Measurements from ENCODE around the gene MTG1. TPM values are rescaled to one million over a fixed set of nuclear protein-coding genes. Genes with fewer than 3 reads are reported as not detected.

MTG1 gene
- total and polyA plus RNA-seq, 10 of the 15 experiments (the other 5 are each of a cell fraction or from before 2014, with no cell fraction given): 6.2 to 104 (median 62.5) TPM

DNA sequence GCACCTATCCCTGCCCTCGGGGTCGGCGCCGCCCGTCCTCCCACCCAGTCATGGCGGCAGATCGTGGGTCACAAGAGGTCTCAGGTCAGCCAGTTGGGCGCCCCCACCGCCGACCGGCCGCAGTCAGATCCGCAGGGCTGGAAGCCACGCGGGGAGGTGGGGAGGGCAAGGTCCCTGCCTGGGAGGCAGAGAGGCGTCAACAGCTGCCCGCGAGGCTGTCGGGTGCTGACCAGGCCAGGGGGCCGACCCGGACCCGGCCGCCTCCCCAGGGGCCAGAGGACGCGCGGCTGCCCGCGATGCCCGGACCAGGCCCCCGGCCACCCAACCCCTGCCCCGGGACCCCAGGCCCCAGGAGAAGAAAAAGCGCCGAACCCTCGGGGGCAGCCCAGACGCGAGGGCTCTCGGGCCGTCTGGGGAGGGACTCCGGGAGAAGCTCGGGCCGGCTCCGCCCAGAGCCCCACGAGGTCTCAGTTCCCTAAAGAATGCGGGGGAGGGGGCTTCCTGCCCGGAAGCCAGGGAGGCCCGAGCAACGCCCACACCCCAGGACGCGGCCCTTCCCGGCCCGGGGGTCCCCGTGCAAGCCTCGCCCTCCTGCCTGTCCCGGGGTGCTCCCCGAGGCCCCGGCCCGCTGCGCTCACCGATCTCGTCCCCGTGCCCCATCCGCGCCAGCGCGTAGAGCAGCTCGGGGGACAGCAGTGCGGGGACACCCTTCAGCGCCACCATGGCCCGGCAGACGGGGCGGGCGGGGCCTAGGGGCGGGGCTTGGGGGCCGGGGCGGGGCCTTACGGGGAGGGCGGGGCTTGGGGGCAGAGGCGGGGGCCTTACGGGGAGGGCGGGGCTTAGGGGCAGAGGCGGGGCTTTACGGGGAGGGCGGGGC lies 36.4 kb upstream of the MTG1 start, which contains the start of gene FUOM (continued):
- no peak; the same call in 1 of the 2 replicates for TF ChIP-seq SMARCA5 (IDR thresholded peaks at IDR 0.05)
- no peak for TF ChIP-seq FOXK2 (IDR thresholded peaks at IDR 0.05)
- TF ChIP-seq HSF1 (IDR thresholded peaks at IDR 0.05; ENCODE audit: low read depth, low read length): no peak
- TF ChIP-seq, protein P1, sequence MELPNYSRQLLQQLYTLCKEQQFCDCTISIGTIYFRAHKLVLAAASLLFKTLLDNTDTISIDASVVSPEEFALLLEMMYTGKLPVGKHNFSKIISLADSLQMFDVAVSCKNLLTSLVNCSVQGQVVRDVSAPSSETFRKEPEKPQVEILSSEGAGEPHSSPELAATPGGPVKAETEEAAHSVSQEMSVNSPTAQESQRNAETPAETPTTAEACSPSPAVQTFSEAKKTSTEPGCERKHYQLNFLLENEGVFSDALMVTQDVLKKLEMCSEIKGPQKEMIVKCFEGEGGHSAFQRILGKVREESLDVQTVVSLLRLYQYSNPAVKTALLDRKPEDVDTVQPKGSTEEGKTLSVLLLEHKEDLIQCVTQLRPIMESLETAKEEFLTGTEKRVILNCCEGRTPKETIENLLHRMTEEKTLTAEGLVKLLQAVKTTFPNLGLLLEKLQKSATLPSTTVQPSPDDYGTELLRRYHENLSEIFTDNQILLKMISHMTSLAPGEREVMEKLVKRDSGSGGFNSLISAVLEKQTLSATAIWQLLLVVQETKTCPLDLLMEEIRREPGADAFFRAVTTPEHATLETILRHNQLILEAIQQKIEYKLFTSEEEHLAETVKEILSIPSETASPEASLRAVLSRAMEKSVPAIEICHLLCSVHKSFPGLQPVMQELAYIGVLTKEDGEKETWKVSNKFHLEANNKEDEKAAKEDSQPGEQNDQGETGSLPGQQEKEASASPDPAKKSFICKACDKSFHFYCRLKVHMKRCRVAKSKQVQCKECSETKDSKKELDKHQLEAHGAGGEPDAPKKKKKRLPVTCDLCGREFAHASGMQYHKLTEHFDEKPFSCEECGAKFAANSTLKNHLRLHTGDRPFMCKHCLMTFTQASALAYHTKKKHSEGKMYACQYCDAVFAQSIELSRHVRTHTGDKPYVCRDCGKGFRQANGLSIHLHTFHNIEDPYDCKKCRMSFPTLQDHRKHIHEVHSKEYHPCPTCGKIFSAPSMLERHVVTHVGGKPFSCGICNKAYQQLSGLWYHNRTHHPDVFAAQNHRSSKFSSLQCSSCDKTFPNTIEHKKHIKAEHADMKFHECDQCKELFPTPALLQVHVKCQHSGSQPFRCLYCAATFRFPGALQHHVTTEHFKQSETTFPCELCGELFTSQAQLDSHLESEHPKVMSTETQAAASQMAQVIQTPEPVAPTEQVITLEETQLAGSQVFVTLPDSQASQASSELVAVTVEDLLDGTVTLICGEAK (IDR thresholded peaks at IDR 0.05; ENCODE audit: borderline replicate concordance): peak; percentile 59; the same call in 1 of the 2 replicates
- TF ChIP-seq MLLT1 (IDR thresholded peaks at IDR 0.05): no peak
- no peak for TF ChIP-seq ZZZ3 (IDR thresholded peaks at IDR 0.05; ENCODE audit: control insufficient read depth, insufficient read length, low read depth)
- TF ChIP-seq SIX5 (IDR thresholded peaks at IDR 0.05; ENCODE audit: low read depth, low read length, severe bottlenecking): no peak
- TF ChIP-seq, protein P2, sequence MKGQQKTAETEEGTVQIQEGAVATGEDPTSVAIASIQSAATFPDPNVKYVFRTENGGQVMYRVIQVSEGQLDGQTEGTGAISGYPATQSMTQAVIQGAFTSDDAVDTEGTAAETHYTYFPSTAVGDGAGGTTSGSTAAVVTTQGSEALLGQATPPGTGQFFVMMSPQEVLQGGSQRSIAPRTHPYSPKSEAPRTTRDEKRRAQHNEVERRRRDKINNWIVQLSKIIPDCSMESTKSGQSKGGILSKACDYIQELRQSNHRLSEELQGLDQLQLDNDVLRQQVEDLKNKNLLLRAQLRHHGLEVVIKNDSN (IDR thresholded peaks at IDR 0.05; ENCODE audit: borderline replicate concordance, extremely low read length, insufficient read depth, low read depth, low read length): no peak
- TF ChIP-seq MAX (IDR thresholded peaks at IDR 0.05; ENCODE audit: low read depth, low read length): peak; percentile 44; the same call in 1 of the 2 replicates
- no peak for TF ChIP-seq PRDM15 (CRISPR knock-in tag; IDR thresholded peaks at IDR 0.05)
- no peak for TF ChIP-seq IRF4 (IDR thresholded peaks at IDR 0.05; ENCODE audit: low read depth, low read length)
- TF ChIP-seq TBL1XR1 (IDR thresholded peaks at IDR 0.05; ENCODE audit: low read depth, low read length): 0 out of 2 replicates have a peak, but pooled peaks have one; percentile 26
- no peak for TF ChIP-seq HDAC6 (IDR thresholded peaks at IDR 0.05; ENCODE audit: unreplicated experiment)
- TF ChIP-seq BMI1 (IDR thresholded peaks at IDR 0.05; ENCODE audit: borderline replicate concordance): no peak
- TF ChIP-seq POLR2A (IDR thresholded peaks at IDR 0.05; ENCODE audit: low read depth, low read length): peak; percentile 85
